HG02943 (cell line): ENCODE results near the gene GPRC5D.
A peak's percentile ranks its signal among the peaks of the same experiment; 100 is the strongest.

ENCODE experiments used
- ATAC-seq: cut with Tn5 transposase; IDR thresholded peaks from one replicate; pipeline ENCODE4 v1.9.1; 2021; ENCODE audit warnings: mild to moderate bottlenecking, low read depth, moderate library complexity; ENCODE audit not compliant: unreplicated experiment

The GPRC5D gene

GRCh38 chr12:12952036-12952435, at the start of gene GPRC5D:
Gene GPRC5D, minus strand, starts transcription at chr12:12952170. Its CDS starts 1,786 bp downstream, at chr12:12950384.
- ATAC-seq: no peak

GRCh38 chr12:13001775-13002040, 49.7 kb upstream of the GPRC5D start:
- no peak for ATAC-seq

DNA sequence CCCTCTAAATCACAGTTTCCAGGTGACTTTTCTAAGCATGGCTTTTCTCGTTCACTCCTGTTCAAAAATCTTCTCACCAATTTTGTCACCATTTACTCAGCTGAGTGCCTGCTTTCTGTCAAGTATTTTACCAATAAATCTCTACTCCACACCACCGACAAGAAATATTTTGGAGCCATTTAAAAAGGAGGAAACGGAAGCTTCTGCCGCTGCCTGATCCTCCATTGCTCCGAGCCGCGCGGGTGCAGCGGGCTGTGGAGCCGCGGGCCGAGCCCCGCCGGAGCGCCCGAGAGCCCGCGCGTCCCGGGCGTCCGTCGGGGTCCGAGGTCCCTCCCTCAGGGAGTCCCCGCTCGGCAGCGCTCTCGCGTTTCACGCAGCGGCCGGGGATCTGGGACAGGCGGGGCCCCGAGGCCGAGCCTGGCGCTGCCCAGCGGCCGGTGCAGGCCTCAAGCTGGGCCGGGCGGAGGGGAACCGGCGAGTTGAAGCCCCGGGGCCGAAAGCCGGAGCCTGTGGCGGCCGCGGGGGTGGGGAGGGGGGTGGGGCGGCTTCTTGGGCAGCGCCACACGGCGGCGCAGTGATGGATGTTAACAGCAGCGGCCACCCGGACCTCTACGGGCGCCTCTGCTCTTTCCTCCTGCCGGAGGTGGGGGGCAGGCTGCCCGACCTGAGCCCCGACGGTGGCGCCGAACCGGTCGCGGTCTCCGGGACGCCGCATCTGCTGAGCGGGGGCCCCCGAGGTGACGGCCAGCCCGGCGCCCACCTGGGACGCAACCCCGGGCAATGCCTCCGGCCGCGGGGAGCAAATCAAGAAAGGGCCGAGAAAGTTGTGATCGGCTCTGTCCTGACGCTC, 49.2 kb upstream of the GPRC5D start:
- ATAC-seq: peak; percentile 7

GRCh38 chr12:13000616-13000924, 48.6 kb upstream of the GPRC5D start:
- peak; percentile 26 for ATAC-seq

GRCh38 chr12:12999959-13000615, 48.1 kb upstream of the GPRC5D start, which contains the start of gene HEBP1:
Gene HEBP1, minus strand, starts transcription at chr12:13000265. Its CDS starts 151 bp downstream, at chr12:13000114.
- peak; percentile 85 for ATAC-seq

GRCh38 chr12:12999271-12999958, 47.4 kb upstream of the GPRC5D start:
- no peak for ATAC-seq

GRCh38 chr12:12998248-12998647, 46.3 kb upstream of the GPRC5D start:
- no peak for ATAC-seq

DNA sequence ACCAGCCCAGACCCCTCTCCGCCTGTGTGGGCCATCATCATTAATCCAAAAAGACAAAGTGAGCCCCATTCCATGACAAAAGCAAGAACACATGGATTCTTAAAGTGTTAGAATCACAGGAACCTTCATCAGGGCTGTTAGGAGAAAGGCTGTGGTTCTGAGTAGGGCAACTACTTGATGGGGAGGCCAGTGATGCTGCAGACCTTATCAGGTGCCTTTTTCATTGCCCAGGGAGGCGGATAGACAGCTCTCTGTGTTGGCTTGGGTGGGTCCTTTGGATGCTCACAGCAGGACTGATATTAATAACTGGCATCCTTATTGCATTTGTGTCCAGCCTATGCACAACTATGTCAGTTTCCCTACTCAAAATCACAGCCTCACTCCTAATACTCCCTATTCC, 45.8 kb upstream of the GPRC5D start:
- ATAC-seq: no peak

DNA sequence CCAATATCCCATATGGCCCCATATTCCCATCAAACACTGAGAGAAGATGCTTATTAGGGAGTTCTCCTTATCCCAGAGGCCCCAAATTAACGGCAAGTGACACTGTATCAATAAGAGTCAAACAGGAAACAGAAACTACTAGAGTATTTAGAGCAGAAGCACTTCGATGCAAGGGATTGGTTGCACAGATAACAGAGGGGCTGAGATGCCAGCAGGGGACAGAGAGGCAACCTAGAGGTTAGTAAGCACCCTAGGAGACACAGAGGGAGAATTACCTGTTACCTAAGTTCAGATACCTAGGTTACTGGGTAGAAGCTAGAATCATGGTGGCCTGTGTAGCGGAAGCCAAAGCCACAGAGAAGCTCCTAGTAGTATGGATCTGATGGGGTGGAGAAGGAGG, 45.2 kb upstream of the GPRC5D start:
- no peak for ATAC-seq

DNA sequence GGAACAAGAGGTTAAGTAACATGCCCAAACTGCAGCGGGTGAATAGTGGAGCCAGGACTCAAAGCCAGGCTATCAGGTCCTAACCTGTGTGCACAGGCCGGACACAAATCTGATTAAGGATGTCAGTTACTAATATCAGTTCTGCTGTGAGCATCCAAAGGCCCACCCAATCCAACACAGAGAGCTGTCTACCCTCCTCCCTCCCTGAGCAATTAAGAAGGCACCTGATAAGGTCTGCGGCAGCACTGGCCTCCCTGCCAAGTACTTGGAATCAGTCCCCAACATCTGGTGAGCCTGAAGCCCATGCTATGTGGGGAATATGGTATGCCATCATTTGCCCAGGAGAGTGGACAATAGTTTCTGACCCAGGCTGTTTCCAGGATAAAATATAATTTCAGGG, 44.2 kb upstream of the GPRC5D start:
- ATAC-seq: no peak

DNA sequence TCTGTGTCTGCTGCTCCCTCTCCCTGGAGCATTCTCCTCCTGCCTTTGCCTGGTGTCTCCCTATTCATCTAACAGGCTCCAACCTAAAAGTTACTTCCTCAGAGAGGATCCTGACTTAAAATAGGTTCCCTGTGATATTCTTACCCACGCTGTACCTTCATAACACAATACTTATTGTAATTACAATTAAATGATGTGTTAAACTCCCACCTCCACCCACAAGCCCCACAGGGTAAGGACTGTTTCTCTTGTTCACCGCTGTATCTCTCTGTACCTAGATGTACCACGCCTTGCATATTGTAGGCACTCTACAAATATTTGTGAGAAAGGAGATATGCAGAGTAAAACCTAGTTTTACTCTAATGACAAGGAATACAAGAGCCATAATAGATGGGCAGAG, 43.1 kb upstream of the GPRC5D start:
- ATAC-seq: no peak

- no peak for ATAC-seq
Measured at GRCh38 chr12:12993367-12993766, 41.4 kb upstream of the GPRC5D start.

GRCh38 chr12:12992418-12993130, 40.6 kb upstream of the GPRC5D start:
- ATAC-seq: no peak

GRCh38 chr12:12990700-12991468, 38.9 kb upstream of the GPRC5D start:
- ATAC-seq: no peak

DNA sequence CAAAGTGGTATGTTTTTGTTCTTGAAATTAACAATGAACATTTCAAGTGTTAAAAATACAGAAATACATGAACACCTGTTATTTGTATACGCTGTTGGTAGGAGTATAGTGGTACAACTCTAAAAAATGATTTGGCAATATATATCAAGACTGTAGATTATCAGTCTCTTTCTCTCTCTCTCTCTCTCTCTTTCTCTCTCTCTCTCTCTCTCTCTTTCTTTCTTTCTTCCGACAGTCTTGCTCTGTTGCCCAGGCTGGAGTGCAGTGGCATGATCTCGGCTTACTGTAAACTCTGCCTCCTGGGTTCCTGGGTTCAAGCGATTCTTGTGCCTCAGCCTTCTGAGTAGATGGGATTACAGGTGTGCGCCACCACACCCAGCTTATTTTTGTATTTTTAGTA, 35.5 kb upstream of the GPRC5D start:
- no peak for ATAC-seq

DNA sequence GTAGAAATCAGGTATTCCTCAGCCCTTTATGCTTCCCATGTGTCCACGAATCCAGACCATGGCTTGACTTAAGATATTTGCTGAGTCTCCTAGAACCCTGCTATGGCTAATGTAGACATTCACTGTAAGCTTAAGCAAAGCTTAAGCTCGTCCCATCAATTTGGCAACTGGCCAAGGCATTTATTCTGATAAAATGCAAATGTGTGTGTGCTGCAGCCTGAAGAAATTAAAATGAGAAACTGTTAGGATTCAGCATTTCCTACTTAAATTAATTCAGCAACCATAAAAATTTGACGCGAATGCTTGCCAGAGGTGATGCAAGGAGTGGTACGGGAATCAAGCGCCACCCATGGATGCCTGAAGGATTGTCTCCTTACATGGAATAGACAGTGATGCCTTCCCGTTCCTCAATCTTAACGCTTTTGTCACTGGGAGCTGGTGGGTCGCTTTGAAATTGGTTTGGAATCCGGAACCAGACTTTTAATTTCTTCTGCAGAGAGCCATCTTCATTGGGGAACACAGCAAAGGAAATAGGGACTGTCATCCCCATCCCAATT, 34.9 kb upstream of the GPRC5D start:
- no peak for ATAC-seq

DNA sequence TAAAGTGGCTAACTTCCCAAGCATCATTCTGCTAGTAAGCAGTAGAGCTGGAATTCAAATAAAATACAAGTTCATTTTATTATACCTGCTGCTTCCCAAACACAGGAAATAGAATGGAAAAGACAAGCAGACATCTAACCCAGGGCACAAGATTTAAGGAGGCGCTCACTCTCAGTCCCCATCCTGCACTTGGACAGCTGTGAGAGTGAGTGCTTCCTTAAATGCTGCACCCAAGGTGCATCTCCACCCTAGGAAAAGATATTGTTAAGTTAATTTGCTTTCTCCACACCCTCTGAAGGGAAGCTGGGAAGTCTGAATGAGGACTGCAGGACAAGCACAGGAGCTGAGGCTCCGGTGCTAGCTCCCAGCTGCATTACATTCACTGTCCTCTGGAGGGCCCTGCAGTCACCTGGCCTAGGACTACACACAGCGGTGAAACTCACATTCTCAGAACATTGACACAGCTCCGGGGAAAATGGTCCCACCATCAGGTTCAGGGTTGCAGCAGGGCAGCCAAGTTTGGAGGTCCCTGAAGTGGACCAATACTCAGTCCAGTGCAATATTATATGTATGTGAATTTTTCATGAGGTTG, 33.9 kb upstream of the GPRC5D start:
- ATAC-seq: no peak

- ATAC-seq: no peak
Measured at GRCh38 chr12:12984149-12984548, 32.2 kb upstream of the GPRC5D start.

GRCh38 chr12:12983420-12984035, 31.6 kb upstream of the GPRC5D start:
- no peak for ATAC-seq
